Esophagus muscularis mucosa (tissue), 4 donors: ENCODE data around the gene TMPRSS4. TPM values are rescaled to one million over a fixed set of nuclear protein-coding genes. Genes with fewer than 3 reads are reported as not detected.

ENCODE experiments used
- DNase-seq: peaks from one replicate; pipeline ENCODE4 v3.0.0-alpha.2; 2017; ENCODE audit errors: extremely low spot score
- H3K27ac ChIP-seq, 4 donors: fragments of 200-600 bp; sonication (generic); replicated peaks in 1 of 4; 1 replicate in 3 of 4; 2 replicates in 1 of 4; pipeline ENCODE4 v1.5.1; 2016 to 2019; ENCODE audit warnings: mild to moderate bottlenecking in 1 of 4
- H3K27me3 ChIP-seq, 4 donors: fragments of 200-600 bp; sonication (generic); one replicate each; pipeline versions ENCODE4 v1.5.1 to v1.6.0; 2016 to 2019
- H3K36me3 ChIP-seq, 4 donors: fragments of 200-600 bp; sonication (generic); one replicate each; pipeline ENCODE4 v1.5.1; 2016 to 2019
- H3K4me1 ChIP-seq, 4 donors: fragments of 200-600 bp; sonication (generic); one replicate each; pipeline ENCODE4 v1.5.1; 2016 to 2019
- H3K4me3 ChIP-seq, 4 donors: fragments of 200-600 bp; sonication (generic); 1 replicate in 2 of 4; 2 replicates in 2 of 4; pipeline ENCODE4 v1.5.1; 2016 to 2019; ENCODE audit warnings: mild to moderate bottlenecking in 4 of 4, moderate library complexity in 1 of 4
- H3K9me3 ChIP-seq, 4 donors: fragments of 200-600 bp; sonication (generic); 1 replicate in 3 of 4; 2 replicates in 1 of 4; pipeline ENCODE4 v1.5.1; 2016 to 2019
- CTCF ChIP-seq, 3 experiments: fragments of 200-600 bp in 2 of 3; fragments of 450-650 bp in 1 of 3; sonication (generic) in 2 of 3; IDR thresholded peaks; one replicate each; pipeline ENCODE4 v1.5.1; 2017 to 2019; ENCODE audit warnings: antibody characterized with exemption in 3 of 3, mild to moderate bottlenecking in 2 of 3, moderate library complexity in 1 of 3
- EP300 ChIP-seq: sonication (generic); formaldehyde crosslinking; IDR thresholded peaks from one replicate; pipeline ENCODE4 v1.6.1; 2017; ENCODE audit warnings: antibody characterized with exemption
- POLR2A ChIP-seq: fragments of 450-650 bp; IDR thresholded peaks from one replicate; pipeline ENCODE4 v1.6.1; 2017; ENCODE audit warnings: antibody characterized with exemption, moderate library complexity, mild to moderate bottlenecking, low read depth
- POLR2AphosphoS5 ChIP-seq, 2 donors: sonication (generic); formaldehyde crosslinking; IDR thresholded peaks; one replicate each; pipeline ENCODE4 v1.6.1; 2017; ENCODE audit warnings: antibody characterized with exemption in 2 of 2
- WGBS: methylation state at CpG from one replicate; pipeline ENCODE4 v1.1.5; 2018; 5-methylcytosine and 5-hydroxymethylcytosine counted together
- intact Hi-C: fragments of 100-400 bp; cut with DNase I; formaldehyde crosslinking; loops from one replicate; pipeline ENCODE4 v1.15.1; 2023
- total RNA-seq, 4 donors: library from RNA; depleted of rRNA; stranded (reverse); fragments of >200 nt; gene quantifications; one replicate each; pipeline versions ENCODE4 v1.1.0 to v1.2.1, GENCODE V29; 2016

TMPRSS4 gene
- total RNA-seq, 4 donors from 2014 or later = 0.17 to 0.33 (median 0.26) TPM; not detected in 1

GRCh38 chr11:118095493-118095892, 18.6 kb downstream of the TMPRSS4 start:
- H3K9me3 ChIP-seq = no peaks in the 10 kb centered on the region
- intact Hi-C loops = no loop called here
- H3K27me3 ChIP-seq = peaks cover 0 to 23% (median 0%) of the 10 kb centered on the region in 4 donors
- H3K27ac ChIP-seq = peak overlapping the region in 1 of 4 donors; percentile 19
- no peak overlapping the region for H3K4me3 ChIP-seq
- 58% methylated on average over 4 of the region's 4 CpGs for WGBS
- peaks cover 0 to 1% (median 0%) of the 10 kb centered on the region in 4 donors for H3K4me1 ChIP-seq
- no peak for DNase-seq
- H3K36me3 ChIP-seq = no peaks in the 10 kb centered on the region
- no peak for TF ChIP-seq POLR2AphosphoS5 (IDR thresholded peaks at IDR 0.05)
- TF ChIP-seq POLR2A = no peak
- no peak for TF ChIP-seq CTCF (IDR thresholded peaks at IDR 0.05)
- no peak for TF ChIP-seq EP300

- H3K27ac ChIP-seq = no peak overlapping the region
- intact Hi-C loops = no loop called here
- no peak overlapping the region for H3K4me3 ChIP-seq
- peaks cover 0 to 21% (median 0%) of the 10 kb centered on the region in 4 donors for H3K27me3 ChIP-seq
- WGBS = 0% methylated on average over 1 of the region's 1 CpG
- TF ChIP-seq POLR2AphosphoS5 (IDR thresholded peaks at IDR 0.05) (no peak), POLR2A (no peak), EP300 (no peak), CTCF (IDR thresholded peaks at IDR 0.05) (no peak)
- no peaks in the 10 kb centered on the region for H3K9me3 ChIP-seq
- H3K4me1 ChIP-seq = peaks cover 0 to 6% (median 0%) of the 10 kb centered on the region in 4 donors
- no peak for DNase-seq
- H3K36me3 ChIP-seq = no peaks in the 10 kb centered on the region
Measured at GRCh38 chr11:118095967-118096367, 19.1 kb downstream of the TMPRSS4 start.

DNA sequence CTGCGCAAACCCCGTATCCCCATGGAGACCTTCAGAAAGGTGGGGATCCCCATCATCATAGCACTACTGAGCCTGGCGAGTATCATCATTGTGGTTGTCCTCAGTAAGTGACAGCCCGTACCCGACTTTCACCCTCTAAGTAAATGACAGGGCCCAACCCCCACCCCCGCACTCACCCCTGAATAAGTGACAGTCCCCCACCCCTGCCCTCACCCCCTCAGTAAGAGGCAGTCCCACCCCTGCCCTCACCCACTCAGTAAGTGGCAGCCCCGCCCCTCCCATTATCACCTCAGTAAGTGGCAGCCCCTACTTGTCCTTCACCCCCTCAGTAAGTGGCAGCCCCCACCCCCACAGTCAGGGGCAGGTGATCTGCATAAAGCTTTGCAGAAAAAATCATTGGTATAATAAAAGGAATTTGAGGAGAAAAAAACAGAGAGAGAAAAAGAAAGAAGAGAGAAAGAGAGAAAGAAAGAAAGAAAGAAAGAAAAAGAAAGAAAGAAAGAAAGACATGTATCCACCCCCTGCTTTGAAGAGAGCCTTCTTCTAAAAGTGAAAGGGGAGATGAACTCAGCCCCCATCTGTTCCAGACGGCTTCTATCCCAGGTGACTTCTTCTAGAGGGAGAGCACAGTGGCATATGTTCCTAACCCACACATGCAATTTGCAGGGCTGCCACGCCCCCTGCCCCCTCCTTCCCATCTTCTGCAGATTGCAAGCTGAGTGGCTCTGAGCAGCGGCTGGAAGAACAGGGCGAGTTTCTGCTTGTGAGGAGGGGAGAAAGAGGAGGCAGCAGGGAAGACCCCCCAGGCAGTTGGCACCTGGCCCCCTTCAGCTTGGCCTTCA, 22.3 kb downstream of the TMPRSS4 start:
- no peaks in the 10 kb centered on the region for H3K9me3 ChIP-seq
- no peak for DNase-seq
- 78% methylated on average over 10 of the region's 11 CpGs for WGBS
- H3K36me3 ChIP-seq = no peaks in the 10 kb centered on the region
- TF ChIP-seq CTCF (IDR thresholded peaks at IDR 0.05) (no peak), EP300 (no peak), POLR2A (no peak), POLR2AphosphoS5 (IDR thresholded peaks at IDR 0.05) (no peak)
- peaks cover 0 to 7% (median 0%) of the 10 kb centered on the region in 4 donors for H3K4me1 ChIP-seq
- intact Hi-C loops = no loop called here
- H3K27ac ChIP-seq = no peak overlapping the region
- peaks cover 0 to 10% (median 0%) of the 10 kb centered on the region in 4 donors for H3K27me3 ChIP-seq
- no peak overlapping the region for H3K4me3 ChIP-seq

DNA sequence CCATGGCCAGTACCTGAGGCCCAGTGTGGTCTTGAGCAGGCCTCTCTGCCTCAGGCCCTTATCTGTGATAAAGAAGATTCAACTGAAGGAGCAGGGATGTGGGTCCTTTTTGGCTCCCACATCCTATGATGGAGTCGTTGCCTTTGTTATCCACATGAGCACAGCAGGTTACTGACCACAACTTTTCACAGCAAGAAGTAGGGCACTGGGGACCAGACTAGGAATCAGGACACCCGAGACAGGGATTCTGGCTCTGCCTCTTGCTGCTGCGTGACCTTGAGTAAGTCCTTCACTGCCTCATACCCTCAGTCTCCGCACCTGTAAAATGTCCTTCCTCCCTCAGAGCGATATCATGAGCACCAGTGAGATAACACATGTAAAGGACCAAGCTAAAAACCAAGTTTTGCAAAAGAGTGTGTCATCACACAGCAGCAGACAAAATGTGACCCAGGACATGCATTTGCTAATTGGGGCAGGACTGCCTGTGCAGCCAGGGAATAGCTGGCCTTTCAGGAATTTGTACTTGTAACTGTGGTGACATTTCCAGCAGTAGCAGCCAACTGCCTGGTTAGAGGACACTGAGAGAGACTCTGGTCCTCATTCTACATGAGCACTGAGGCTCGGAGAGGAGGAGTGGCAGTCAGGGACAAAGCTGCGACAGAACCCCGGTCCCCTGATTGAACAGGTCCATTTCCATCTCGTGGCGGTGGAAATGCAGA, 23.1 kb downstream of the TMPRSS4 start:
- 85% methylated on average over 9 of the region's 10 CpGs for WGBS
- no peaks in the 10 kb centered on the region for H3K36me3 ChIP-seq
- H3K4me1 ChIP-seq = peaks cover 0 to 7% (median 0%) of the 10 kb centered on the region in 4 donors
- no peak overlapping the region for H3K4me3 ChIP-seq
- intact Hi-C loops = no loop called here
- TF ChIP-seq POLR2AphosphoS5 (IDR thresholded peaks at IDR 0.05) (no peak), CTCF (IDR thresholded peaks at IDR 0.05) (no peak), POLR2A (no peak), EP300 (no peak)
- no peak for DNase-seq
- no peak overlapping the region for H3K27ac ChIP-seq
- no peaks in the 10 kb centered on the region for H3K9me3 ChIP-seq
- peaks cover 0 to 10% (median 0%) of the 10 kb centered on the region in 4 donors for H3K27me3 ChIP-seq
